Non-pigmented ciliary epithelial cell (primary cell): ENCODE data around the gene AMBRA1.

ENCODE experiments used
- DNase-seq: peaks from one replicate; pipeline ENCODE4 v3.0.0-alpha.2; 2010; ENCODE audit warnings: low read depth

AMBRA1 gene

DNA sequence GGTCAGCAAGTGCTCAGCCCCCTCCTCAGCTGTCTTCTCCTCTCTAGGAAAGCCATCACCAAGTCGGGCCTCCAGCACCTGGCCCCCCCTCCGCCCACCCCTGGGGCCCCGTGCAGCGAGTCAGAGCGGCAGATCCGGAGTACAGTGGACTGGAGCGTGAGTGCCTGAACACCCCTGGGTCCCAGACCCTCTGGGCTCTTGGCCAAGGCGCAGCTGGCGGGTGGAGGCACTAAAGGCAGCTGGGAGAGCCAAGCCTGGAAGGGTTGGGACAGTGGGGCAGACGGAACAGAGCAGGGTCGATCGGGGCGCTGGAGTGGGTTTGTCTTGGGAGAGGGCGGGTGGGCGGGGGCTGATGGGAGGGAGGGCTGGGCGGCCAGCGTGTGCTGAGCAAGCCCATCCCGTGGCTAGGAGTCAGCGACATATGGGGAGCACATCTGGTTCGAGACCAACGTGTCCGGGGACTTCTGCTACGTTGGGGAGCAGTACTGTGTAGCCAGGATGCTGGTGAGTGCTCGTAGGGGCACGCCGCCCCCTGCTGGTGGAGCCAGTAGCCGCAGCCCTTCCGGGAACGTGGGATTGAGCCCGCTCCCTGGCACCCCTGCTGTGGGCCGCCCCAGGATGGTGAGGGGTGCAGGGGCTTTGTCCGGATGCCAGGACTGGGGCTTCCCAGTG lies 226.4 kb downstream of the AMBRA1 start:
- DNase-seq, result no peak

DNA sequence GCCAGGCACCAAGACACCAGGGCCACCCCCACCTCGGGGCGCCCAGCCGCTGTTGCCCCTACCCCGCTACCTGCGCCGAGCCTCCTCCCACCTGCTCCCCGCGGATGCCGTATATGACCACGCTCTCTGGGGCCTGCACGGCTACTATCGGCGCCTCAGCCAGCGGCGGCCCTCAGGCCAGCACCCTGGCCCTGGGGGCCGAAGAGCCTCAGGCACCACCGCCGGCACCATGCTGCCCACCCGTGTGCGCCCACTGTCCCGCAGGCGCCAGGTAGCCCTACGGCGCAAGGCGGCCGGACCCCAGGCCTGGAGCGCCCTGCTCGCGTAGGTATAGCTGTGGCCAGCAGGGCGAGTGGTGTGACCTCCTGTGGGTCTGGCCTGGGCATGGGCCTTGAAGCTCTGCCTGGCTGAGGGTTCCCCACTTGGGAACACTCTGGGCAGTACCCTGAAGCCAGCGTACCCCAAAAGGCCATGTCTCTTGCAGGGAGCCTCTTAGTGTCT lies 227.1 kb downstream of the AMBRA1 start:
- no peak for DNase-seq

DNA sequence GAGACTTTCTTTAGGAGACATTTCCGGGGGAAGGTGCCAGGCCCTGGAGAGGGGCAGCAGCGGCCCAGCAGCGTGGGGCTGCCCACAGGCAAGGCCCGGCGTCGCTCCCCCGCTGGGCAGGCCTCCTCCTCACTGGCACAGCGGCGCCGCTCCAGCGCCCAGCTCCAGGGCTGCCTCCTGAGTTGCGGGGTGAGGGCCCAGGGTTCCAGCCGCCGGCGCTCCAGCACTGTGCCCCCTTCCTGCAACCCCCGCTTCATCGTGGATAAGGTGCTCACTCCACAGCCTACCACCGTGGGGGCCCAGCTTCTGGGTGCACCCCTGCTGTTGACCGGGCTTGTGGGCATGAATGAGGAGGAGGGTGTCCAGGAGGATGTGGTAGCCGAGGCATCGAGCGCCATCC lies 227.6 kb downstream of the AMBRA1 start:
- DNase-seq, result no peak

DNA sequence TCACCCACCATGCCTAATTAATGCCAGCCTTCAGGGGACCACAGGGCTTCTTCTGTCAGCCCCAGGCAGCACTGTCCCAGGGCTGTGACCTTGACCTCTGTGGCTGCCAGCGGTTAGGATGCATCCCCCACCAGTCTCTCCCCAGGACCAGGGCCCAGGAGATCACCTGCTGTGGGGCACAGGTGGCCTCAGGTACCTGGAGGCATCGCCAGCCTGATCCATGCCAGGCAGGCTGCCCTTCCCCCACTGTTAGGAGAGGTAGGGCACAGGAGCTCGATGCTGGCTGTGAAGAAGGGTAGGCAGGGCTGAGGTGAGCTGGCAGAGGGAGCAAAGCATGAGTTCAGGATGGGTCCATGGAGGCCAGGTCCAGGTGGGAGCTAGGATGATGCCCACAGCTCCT lies 229.0 kb downstream of the AMBRA1 start:
- no peak for DNase-seq

DNA sequence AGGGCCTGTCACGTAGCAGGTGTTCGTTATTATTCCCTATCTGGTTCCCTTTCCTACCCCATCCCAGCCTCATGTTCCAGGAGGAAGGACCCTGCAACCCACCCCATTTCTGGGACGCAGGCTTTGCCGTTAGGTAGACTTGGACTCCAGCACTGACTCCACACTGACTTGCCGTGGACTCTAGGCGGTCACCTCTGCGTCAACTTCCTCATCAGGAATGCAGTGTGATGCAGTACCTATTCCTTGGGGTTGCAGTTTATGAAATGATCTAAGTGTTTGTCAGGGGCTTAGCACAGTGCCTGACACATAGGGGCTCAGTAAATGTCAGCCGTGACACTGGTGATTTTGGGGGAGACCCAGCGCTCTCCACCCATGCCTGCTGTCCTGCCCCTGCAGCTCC lies 229.8 kb downstream of the AMBRA1 start:
- no peak for DNase-seq

DNA sequence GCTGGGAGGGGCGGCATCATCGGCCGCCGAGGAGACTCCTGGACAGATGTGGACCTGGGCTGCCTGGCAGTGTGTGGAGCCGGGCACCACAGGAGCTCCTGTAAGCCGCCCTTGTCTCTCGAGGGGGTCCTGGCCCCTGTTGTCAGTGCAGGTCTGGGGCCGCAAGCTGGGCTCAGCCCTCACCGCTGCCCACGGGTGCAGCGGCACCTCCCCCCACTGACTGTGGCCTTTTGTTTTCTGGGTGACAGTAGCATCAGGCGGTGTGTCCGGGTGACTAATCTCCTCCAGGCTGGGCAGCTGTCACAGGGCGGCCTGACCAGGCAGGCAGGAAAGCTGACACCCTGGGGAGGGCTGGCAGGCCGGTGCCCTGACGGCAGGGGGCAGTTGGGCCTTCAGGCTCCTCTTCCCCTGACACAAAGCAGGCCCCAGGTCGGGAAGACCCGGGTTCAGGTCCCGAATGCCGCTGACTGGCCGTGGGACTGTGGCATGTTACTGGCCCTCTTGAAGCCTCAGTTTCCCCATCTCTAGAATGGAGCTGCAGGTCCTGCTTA lies 230.3 kb downstream of the AMBRA1 start:
- DNase-seq, result no peak

DNA sequence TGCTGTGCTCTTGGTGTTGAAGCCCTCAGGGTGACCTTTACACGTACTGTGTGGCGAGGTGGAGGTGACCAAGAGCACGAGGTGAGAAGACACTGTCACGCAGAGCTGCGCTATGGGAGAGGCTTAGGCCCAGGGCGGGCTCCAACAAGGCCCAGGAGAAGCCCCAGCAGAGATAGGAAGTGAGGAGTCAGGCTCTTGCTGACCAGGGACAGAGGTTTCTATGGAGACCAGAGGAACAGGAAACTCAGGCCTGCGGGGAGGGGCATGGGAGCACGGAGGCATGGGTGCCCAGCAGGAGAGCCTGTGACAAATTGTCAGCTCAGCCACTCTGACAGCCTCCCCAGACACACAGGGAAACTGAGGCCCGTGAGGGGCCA lies 230.8 kb downstream of the AMBRA1 start:
- DNase-seq, result no peak

DNA sequence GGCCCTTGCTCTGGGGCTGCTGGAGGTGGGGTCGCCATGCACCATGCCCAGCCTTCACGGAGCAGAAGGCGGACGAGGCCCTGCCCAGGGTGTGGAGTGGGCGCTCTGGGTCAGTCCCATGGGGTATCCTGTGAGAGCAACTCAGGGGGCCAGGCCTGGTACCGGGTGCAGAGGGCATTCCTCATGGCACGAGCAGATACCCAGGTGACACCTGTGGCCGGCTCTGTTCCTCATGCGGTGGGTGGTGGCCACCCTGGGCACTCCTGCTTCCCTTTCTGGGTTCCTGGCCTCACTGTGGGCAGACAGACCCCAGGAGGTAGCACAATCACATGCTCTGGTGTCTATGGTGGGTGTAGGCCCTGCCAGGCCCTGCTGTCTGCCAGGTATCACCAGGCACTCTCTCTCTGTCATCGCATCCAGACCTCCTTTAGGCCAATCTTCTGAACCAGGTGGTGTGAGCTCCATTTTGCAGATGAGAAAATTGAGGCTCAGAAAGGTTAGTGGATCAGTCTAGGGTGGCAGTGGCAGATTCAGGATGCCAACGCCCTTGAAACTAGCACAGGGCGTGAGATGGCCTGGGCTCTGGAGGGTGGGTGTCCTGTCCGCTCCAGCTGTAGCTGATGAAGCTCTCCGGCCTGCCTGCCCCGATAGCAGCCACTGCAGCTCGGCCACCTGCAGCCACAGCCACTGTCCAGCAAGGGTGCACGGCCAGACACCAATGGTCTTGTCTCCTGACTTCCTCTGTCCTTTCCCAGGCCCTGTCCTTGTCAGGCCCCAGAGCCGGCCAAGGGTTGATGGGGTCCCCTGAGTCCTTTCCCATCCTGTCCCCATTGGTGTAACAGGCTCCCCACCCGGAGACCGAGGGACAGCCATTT lies 231.4 kb downstream of the AMBRA1 start:
- DNase-seq, result no peak

DNA sequence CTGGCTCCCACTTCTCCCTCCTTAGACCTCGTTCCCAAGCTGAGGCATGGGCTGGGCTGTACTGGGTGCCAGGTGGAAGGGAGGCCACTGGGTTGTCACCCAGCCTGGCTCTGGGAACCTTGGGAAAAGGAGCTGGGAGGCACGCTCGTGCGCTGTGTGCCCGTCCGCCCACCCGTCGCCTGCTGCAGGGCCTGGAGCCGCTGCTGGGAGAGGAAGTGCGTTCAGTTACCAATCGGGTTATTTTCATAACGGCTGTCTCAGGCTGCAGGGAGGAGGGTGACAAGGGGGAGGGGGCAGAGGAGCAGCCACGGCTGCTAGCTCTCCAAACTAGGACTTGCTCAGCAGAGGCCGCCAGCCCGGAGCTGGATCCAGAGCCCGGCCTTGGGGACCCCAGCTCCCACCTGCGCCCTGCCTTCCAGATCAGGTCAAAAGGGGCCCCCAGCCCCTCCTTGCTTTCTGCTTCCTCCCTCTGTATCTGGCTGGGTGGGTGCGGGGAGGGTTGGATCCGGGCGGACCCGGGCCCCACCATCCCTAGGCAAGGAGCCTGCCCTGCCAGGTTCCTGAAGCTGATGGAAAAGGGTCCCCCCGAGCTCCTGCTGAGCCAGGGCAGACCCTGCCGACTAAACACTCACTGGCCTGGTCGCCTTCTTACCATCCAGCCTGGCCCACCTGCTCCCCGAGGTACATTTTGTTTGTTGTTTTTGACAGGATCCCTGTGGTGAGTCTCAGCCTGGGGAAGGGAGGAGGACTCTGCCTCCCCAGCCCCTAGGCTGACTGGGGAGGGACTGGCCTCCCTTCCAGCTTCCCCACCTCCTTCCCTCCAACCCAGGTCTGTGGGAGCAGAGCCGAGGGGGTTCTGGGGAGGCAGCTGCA lies 232.3 kb downstream of the AMBRA1 start:
- DNase-seq, result no peak

DNA sequence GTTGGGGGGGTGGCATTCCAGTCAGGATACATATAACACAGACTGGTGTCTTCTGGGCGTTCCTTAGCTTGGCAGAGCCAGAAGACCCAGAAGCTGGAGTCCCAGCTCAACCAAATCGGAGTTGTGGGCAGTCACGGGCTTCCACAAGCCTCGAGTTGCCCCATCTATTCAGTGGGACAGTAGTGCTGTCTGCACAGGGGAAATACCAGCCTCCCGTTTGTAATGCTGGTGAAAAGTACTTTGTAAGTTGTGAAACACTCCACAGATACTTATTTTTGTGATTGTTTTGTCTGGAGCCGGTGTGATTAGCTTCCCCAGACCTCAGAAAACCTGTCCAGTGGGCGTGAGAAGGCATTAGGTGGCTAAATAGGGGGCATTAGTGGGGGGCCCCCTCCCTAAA lies 232.9 kb downstream of the AMBRA1 start:
- DNase-seq, result no peak

DNA sequence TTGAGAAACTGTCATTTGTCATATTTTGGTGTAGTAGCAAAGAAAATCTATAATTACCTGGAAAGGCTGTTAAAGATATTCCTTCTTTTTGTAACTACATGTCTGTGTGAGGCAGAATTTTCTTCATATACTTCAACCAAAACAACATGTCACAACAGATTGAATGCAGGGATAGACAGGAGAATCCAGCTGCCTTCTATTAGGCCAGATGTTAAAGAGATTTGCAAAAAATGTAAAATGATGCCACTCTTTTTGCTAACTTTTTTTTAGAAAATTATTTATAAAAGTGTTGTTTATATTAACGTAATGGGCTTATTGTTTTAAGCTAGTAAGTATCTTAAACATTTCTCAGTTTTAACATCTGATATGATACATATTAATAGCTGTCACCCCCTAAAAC lies 233.9 kb downstream of the AMBRA1 start:
- DNase-seq, result no peak

DNA sequence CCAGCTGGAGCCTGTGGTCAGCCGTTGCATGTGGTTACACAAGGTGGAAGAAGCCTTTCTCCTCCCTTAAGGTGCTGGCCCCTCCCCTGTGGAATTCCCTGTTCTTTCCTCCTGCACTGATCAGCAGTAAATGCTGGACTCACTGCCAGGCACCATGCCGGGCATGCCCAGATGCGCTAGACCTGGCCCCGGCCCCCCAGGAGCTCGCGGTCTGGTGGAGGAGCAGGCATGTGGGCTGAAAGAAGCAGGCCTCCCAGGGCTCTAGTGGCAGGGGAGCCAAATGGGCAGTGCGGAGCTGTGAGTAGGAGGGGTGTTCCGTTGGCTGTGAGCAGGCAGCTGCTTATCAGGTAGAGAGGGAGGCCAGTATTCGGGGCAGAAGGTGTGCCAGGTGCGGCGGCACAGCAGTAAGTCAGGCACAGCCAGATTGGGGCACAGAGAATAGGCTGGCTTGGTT lies 236.3 kb downstream of the AMBRA1 start:
- DNase-seq, result no peak

DNA sequence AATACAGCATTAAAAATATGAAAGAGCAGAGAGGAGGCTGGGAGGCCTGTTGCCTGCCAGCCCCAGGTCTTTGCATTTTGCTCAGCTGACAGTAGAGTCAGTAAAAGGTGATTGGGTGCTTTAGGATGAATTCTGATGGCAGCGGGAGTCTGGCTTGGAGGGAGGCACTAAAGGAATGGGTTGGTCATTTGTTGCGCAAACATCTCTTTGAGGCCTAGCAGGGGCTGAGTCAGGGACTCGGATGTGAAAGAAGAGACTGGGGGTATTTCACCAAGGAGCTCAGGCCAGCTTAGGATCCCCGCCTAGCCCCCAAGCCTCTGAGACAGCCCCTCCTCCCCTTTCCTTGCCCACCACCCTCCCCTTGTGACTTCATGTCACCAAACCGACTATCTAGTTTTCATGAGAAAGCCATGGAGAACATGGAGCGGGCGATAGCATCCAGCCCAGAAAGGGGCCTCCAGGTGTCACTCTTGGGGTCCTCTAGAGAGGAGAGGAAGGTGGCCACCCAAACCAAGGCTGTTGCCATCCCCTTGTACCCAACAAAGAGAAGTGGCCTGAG lies 236.8 kb downstream of the AMBRA1 start:
- DNase-seq, result no peak

DNA sequence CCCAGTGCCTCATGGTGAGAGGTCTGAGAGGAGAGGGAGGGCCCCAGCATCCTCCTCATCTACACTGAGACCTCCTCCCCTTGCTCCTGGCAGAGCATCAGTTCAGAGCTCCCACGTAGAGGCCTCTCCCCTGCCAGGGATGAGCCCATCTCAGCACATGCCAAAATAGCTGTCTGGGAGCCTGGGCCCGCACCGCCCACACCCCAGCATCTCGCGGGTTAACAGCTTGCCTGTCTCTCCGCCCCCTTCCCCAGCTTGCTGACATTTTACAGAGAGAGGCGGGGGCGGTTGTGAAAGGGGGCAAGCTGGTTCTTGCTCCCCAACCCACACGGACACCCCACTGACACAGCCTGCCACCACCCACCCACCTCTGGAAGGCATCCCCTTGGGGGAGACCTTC lies 240.1 kb downstream of the AMBRA1 start:
- DNase-seq, result no peak

DNA sequence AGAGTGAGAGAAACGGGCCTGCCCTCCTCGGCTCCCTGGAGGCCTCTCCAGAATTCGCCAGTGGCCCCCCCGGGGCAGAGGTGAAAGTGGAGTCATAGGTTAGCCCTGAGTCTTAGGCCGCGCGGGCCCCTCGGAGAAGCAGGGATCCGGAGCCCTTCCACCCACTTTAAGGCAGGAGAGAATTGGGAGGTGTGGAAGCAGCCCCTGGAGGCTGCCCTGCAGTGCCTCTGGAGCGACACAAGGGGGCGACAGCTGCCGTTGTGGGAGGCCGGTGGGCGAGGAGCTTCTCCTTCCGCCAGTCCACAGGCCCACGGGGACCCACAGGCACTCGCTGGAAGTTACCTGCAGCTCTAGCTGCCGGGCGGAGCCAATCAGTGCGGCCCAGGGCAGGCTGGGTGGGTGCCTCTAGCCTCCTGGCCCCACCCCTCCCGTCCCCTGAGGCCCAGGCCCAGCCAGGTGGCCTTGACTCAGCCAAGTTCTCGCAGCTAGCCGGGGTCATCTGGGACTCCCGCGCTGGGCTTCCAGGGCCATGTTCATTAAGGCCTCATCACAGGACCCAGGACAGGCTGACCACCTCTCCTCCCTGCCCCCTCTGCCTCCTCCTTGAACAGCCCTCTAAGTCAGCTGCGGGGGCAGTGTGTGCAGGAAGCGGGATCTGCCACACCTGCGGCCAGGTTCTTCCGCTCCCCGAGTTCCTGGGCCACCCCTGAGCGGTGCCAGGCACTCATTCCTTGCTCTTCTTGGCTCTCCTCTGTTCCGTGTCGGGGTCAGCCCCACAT lies 241.6 kb downstream of the AMBRA1 start:
- no peak for DNase-seq

DNA sequence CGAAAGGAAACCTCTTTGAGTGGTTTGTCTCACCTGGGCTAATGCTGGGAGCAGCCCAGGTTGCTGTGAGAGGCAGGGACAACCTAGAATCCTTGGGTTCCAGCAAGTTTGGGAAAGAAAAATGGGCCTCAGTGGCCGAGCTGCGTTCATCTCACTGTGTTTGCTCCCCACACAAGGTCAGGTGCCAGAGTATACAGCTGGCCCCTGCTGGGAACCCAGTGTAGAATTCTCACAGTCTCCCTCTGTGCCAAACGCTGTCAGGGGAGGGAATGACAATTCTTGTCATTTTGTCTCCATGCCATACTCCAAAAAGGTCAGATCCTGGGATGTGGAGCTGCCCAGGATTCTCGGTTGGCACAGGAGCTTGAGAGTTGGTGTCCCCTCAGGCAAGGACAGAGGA lies 242.2 kb downstream of the AMBRA1 start:
- DNase-seq, result no peak

DNA sequence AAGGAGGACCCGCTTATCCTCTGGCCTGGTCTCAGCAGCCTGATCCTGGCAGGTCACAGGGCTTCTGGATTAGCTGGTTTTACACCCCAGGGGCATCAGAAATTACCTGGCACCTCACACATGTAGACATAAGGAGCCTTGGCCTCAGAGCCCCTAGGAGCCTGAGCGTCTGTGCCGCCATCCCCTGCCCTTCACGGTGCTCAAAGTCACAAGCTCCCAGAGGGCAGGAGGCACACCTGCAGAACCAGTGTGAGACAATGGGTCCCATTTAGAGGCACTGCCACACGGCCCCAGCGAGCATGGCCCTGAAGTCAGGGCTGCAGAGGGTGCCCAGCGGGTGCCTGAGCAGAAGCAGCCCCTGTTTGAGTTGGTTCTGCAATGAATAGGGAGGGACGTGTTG lies 242.7 kb downstream of the AMBRA1 start:
- no peak for DNase-seq

DNA sequence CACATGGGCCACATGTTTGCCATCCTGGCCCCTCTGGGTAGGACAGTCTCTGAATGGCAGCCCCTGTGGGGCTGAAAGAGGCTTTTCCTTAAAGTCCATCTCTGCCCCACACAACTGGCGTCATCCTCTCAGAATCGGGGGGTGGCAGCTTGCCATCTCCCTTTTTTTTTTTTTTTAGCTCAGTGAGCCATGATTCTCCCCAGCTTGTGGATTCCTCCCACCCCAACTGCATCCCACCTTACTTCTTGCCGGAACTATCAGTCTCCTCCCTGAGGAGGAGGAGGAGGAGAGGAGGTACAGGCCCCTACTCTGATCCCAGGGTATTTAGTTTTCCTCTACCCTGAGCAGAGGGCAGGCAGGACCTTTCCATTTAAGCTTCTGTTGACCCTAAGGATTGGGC lies 243.1 kb downstream of the AMBRA1 start:
- DNase-seq, result no peak

DNA sequence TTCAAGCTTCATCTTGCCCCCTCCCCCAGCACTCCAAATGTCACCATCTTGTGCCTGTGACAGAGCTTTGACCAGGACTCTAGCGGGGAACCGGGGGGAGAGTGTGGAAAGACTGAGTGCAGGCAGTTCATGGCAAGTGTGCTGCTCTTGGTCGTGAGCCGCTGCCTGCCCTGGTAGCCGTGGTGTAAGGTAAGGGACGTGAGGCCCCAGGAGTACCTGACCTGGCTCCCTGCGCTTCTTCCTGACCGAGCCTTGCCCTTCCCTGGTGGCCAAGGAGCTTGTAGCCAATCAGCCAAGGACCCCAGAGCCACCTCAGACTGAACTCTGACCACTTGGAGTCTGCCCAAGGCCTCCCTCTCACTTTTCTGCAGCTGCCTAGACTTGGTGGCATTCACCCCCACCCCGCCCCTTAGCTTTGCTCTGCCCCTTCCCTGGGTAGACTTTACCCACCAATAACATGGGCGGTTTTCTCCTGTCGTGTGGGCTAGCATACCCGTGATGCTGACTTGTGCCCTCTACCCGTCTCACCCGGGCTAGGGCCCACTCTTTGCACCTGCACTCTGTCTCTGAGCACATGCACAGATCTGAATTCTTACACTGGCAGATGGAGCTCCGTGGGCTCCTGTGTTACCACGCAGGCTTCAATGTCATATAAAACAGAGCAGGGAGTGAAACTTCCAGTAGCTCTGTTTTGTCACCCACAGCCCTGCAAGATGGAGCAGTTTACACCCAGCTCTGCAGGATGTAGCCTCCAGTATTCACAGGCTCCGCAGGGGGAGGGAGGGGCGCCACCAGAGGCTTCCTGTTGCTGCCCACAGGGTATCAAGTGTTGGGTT lies 245.0 kb downstream of the AMBRA1 start:
- DNase-seq, result no peak
